ENCODE measurements around the gene TLK1.

DNA sequence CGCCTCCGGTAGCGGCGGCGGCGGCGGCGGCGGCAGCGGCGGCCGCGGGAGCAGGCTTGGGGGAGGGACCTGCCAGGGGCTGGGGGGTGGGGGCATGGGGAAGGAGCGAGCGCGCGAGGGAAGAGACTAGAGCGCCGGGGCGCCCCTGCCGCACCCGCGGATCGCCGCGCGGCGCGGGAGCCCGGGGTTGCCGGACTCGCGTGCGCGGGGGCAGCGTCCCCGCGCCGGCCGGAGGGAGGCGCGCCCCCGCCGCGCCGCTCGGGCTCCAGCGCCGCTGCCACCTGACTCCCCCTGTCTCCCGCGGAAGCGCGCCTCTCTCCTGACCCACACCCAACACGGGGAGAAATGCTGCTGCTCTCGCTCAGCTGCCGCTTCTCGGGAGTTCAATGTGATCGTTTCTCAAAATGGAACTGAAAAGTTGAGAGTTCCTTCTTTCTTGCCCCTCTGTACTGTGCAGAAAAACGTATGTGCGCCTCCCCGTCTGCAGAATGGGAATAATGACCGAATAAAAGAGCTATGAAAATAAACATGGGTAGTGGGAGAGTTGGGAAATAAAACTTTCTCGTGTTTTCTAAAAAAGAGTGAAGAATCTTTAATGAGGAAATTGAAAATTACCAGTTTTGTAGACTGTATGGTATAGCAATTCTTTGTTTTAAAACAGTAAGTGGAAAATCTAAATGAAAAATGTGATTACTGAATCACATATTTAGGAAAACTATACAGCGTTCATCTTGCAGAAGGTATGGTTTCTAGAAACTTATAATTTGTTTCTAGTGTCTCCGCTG is 455 bp upstream of the TLK1 start:
- TF ChIP-seq, protein P1, sequence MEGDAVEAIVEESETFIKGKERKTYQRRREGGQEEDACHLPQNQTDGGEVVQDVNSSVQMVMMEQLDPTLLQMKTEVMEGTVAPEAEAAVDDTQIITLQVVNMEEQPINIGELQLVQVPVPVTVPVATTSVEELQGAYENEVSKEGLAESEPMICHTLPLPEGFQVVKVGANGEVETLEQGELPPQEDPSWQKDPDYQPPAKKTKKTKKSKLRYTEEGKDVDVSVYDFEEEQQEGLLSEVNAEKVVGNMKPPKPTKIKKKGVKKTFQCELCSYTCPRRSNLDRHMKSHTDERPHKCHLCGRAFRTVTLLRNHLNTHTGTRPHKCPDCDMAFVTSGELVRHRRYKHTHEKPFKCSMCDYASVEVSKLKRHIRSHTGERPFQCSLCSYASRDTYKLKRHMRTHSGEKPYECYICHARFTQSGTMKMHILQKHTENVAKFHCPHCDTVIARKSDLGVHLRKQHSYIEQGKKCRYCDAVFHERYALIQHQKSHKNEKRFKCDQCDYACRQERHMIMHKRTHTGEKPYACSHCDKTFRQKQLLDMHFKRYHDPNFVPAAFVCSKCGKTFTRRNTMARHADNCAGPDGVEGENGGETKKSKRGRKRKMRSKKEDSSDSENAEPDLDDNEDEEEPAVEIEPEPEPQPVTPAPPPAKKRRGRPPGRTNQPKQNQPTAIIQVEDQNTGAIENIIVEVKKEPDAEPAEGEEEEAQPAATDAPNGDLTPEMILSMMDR (IDR thresholded peaks at IDR 0.05 in 4 of 5, conservative IDR thresholded peaks at IDR 0.05 in 1 of 5): no peak
- TF ChIP-seq POLR2A (IDR thresholded peaks at IDR 0.05): no peak
